ENCODE data around the gene PROZ. TPM values are rescaled to one million over a fixed set of nuclear protein-coding genes. Genes with fewer than 3 reads are reported as not detected.

Gene PROZ
- total and polyA plus RNA-seq, 3 experiments from 2014 or later: not detected

DNA sequence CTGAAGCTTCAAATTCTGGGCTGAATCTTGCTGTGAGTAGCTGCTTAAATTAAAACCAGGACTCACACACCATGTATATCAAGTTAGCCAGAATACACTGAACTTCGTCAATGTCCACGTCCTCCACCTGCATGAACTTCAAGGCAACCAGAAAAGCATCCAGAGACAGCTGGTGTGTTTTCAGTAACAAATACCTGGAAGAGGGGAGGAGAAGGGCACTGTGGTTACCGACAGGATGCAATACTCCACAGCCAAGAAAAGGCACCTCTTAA is 20.4 kb downstream of the PROZ start:
- Histone ChIP-seq H3K27ac (ENCODE audit: low read depth, low read length) (no peak overlapping the region), H3K4me1 (ENCODE audit: insufficient read depth, low read length) (peaks cover 60% of the 10 kb centered on the region), H3K27me3 (ENCODE audit: insufficient read depth, low read length, poor library complexity, severe bottlenecking) (no peaks in the 10 kb centered on the region), H3K9me3 (ENCODE audit: low read length) (no peaks in the 10 kb centered on the region), H3K36me3 (ENCODE audit: insufficient read depth, low read length) (peaks cover 44% of the 10 kb centered on the region), H3K4me3 (ENCODE audit: low read length) (no peak overlapping the region)
- ChIA-PET POLR2A (no interaction called here), CTCF (no interaction called here)
- H3K27ac Mint-ChIP-seq: peak overlapping the region in 3 of 8 donors; percentile 73 to 90 (median 83)
- H3K27me3 Mint-ChIP-seq: no peaks in the 10 kb centered on the region
- no peak for DNase-seq
- peaks cover 26 to 75% (median 34%) of the 10 kb centered on the region in 3 donors for H3K36me3 Mint-ChIP-seq
- peak overlapping the region in 1 of 7 donors; percentile 80 for H3K4me3 Mint-ChIP-seq
- peaks cover 74 to 82% (median 79%) of the 10 kb centered on the region in 3 donors for H3K4me1 Mint-ChIP-seq
- peaks cover 3 to 8% (median 5%) of the 10 kb centered on the region in 5 donors for H3K9me3 Mint-ChIP-seq

DNA sequence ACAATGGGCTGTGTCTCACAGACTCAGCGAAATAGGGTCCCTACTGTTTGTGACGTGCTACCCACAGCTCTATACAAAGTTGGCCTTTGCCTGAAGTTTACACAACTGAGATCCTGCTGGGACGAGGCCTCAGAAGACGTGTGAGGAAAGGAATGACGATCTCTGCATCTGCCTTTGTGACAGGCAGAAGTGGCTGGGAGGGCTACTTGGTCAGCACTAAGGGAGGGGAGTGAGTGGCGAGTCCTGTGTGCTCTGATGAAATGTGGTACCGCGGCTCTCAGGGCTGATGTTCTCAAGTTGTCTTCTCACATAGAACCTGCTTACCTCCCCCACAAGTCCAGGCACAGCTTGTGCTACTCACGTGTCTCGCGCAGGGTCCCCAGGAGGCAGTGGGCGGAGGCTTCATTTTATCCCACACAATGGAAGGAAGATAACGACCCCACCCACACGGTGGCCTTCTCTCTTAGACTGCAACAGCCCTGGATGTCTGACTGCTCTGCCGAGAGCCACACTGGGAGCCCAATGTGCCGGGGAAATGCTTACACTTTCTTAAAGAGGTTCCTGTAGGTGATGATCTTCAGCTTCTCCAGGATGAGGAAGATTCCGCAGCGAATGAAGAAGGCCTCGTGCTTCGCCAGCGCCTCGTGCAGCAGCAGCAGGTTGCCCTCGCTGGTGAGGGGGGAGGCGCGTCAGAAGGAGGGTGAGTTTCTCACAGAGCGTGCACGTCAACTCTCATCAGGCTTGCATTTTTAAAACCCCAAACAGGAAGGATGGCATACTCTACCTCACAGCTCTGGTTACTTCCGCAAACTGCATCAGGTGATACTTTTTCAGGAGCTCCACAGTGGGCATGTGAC is 21.2 kb downstream of the PROZ start:
- ChIA-PET POLR2A (no interaction called here), CTCF (interaction anchor here (1.0 to 1.9 kb wide), 2 partner anchors 11 to 30 kb away, joined by 4 to 5 read pairs; partner anchors contain the start of gene CUL4A)
- Mint-ChIP-seq H3K27ac (peak overlapping the region; percentile 37 to 99 (median 96)), H3K36me3 (peaks cover 26 to 75% (median 32%) of the 10 kb centered on the region in 3 donors), H3K27me3 (no peaks in the 10 kb centered on the region), H3K4me3 (peak overlapping the region in 6 of 7 donors; percentile 12 to 79 (median 58)), H3K9me3 (peaks cover 3 to 8% (median 5%) of the 10 kb centered on the region in 5 donors), H3K4me1 (peaks cover 75 to 83% (median 81%) of the 10 kb centered on the region in 3 donors)
- Histone ChIP-seq H3K27me3 (ENCODE audit: insufficient read depth, low read length, poor library complexity, severe bottlenecking) (no peaks in the 10 kb centered on the region), H3K27ac (ENCODE audit: low read depth, low read length) (no peak overlapping the region), H3K36me3 (ENCODE audit: insufficient read depth, low read length) (peaks cover 44% of the 10 kb centered on the region), H3K4me1 (ENCODE audit: insufficient read depth, low read length) (peaks cover 68% of the 10 kb centered on the region), H3K4me3 (ENCODE audit: low read length) (no peak overlapping the region), H3K9me3 (ENCODE audit: low read length) (no peaks in the 10 kb centered on the region)
- DNase-seq: peak in 1 of 5 donors; percentile 52

DNA sequence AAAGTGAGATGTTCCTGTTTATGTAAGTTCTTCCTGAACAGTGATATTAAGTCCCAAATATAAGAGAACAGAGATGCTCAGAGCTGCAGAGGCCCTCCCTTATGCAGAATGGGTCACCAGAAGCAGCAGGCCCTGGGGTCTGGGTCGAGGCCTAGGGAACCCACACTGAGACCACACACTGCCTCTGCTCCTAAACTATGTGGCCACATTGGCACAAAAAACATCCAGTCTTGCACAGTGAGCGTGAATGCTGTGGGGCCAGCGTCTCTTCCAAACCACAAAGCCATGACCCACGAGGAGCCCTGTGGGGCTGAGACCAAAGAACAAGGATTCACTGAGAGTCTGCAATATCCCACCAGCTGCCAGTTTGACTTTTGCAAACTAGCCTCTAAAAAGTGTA is 23.6 kb downstream of the PROZ start:
- Histone ChIP-seq H3K27me3 (ENCODE audit: insufficient read depth, low read length, poor library complexity, severe bottlenecking) (no peaks in the 10 kb centered on the region), H3K36me3 (ENCODE audit: insufficient read depth, low read length) (peaks cover 44% of the 10 kb centered on the region), H3K4me3 (ENCODE audit: low read length) (no peak overlapping the region), H3K27ac (ENCODE audit: low read depth, low read length) (no peak overlapping the region), H3K4me1 (ENCODE audit: insufficient read depth, low read length) (peaks cover 76% of the 10 kb centered on the region), H3K9me3 (ENCODE audit: low read length) (no peaks in the 10 kb centered on the region)
- H3K27me3 Mint-ChIP-seq: no peaks in the 10 kb centered on the region
- CTCF ChIA-PET: no interaction called here
- POLR2A ChIA-PET: interaction anchor here (2.1 kb wide), 1 partner anchor 26 kb away, joined by 5 read pairs; the partner anchor contains the start of gene PCID2
- peaks cover 21 to 64% (median 27%) of the 10 kb centered on the region in 3 donors for H3K36me3 Mint-ChIP-seq
- DNase-seq: no peak
- H3K4me3 Mint-ChIP-seq: peak overlapping the region in 2 of 7 donors; percentile 44 to 65
- H3K9me3 Mint-ChIP-seq: peaks cover 0 to 4% (median 2%) of the 10 kb centered on the region in 5 donors
- H3K27ac Mint-ChIP-seq: peak overlapping the region; percentile 63 to 97 (median 95)
- peaks cover 78 to 86% (median 86%) of the 10 kb centered on the region in 3 donors for H3K4me1 Mint-ChIP-seq

- peaks cover 0 to 4% (median 2%) of the 10 kb centered on the region in 5 donors for H3K9me3 Mint-ChIP-seq
- Histone ChIP-seq H3K9me3 (ENCODE audit: low read length) (no peaks in the 10 kb centered on the region), H3K27ac (ENCODE audit: low read depth, low read length) (no peak overlapping the region), H3K4me3 (ENCODE audit: low read length) (no peak overlapping the region), H3K36me3 (ENCODE audit: insufficient read depth, low read length) (peaks cover 35% of the 10 kb centered on the region), H3K4me1 (ENCODE audit: insufficient read depth, low read length) (peaks cover 62% of the 10 kb centered on the region), H3K27me3 (ENCODE audit: insufficient read depth, low read length, poor library complexity, severe bottlenecking) (no peaks in the 10 kb centered on the region)
- peak overlapping the region; percentile 65 to 97 (median 84) for H3K27ac Mint-ChIP-seq
- ChIA-PET POLR2A (interaction anchor here (0.7 to 2.1 kb wide), 2 partner anchors 25 to 81 kb away, joined by 4 to 5 read pairs; partner anchors contain the start of gene PCID2), CTCF (interaction anchor here (1.7 kb wide), 1 partner anchor 117 kb away, joined by 3 read pairs; no protein-coding TSS in a partner anchor)
- DNase-seq: no peak
- H3K4me3 Mint-ChIP-seq: peak overlapping the region; percentile 38 to 77 (median 67)
- peaks cover 80 to 92% (median 87%) of the 10 kb centered on the region in 3 donors for H3K4me1 Mint-ChIP-seq
- H3K27me3 Mint-ChIP-seq: peaks cover 0 to 2% of the 10 kb centered on the region in 2 donors
- H3K36me3 Mint-ChIP-seq: peaks cover 11 to 67% (median 29%) of the 10 kb centered on the region in 3 donors
These were observed 25.1 kb downstream of the PROZ start for GRCh38 chr13:113183450-113184129.

- peaks cover 0 to 2% (median 1%) of the 10 kb centered on the region in 5 donors for H3K9me3 Mint-ChIP-seq
- ChIA-PET POLR2A (interaction anchor here (1.8 kb wide), 1 partner anchor 24 kb away, joined by 16 read pairs; the partner anchor contains the start of genes CUL4A and PCID2), CTCF (interaction anchor here (0.9 kb wide), 1 partner anchor 25 kb away, joined by 3 read pairs; no protein-coding TSS in a partner anchor)
- H3K27me3 ChIP-seq (ENCODE audit: insufficient read depth, low read length, poor library complexity, severe bottlenecking): no peaks in the 10 kb centered on the region
- H3K36me3 Mint-ChIP-seq: peaks cover 7 to 65% (median 33%) of the 10 kb centered on the region in 3 donors
- peaks cover 0 to 2% of the 10 kb centered on the region in 2 donors for H3K27me3 Mint-ChIP-seq
- H3K27ac Mint-ChIP-seq: peak overlapping the region; percentile 87 to 98 (median 94)
- peaks cover 49% of the 10 kb centered on the region for H3K4me1 ChIP-seq (ENCODE audit: insufficient read depth, low read length)
- DNase-seq: peak in 4 of 5 donors; percentile 40 to 67 (median 45)
- H3K9me3 ChIP-seq (ENCODE audit: low read length): no peaks in the 10 kb centered on the region
- H3K36me3 ChIP-seq (ENCODE audit: insufficient read depth, low read length): peaks cover 23% of the 10 kb centered on the region
- peak overlapping the region; percentile 84 to 90 (median 87) for H3K4me3 Mint-ChIP-seq
- peaks cover 74 to 90% (median 76%) of the 10 kb centered on the region in 3 donors for H3K4me1 Mint-ChIP-seq
- no peak overlapping the region for H3K27ac ChIP-seq (ENCODE audit: low read depth, low read length)
- H3K4me3 ChIP-seq (ENCODE audit: low read length): peak overlapping the region; percentile 16
These were observed 26.4 kb downstream of the PROZ start for GRCh38 chr13:113184568-113185440.

- peak in 1 of 5 donors; percentile 37 for DNase-seq
- H3K27me3 Mint-ChIP-seq: peaks cover 0 to 2% of the 10 kb centered on the region in 2 donors
- H3K9me3 Mint-ChIP-seq: no peaks in the 10 kb centered on the region
- Histone ChIP-seq H3K4me1 (ENCODE audit: insufficient read depth, low read length) (peaks cover 39% of the 10 kb centered on the region), H3K27me3 (ENCODE audit: insufficient read depth, low read length, poor library complexity, severe bottlenecking) (no peaks in the 10 kb centered on the region), H3K27ac (ENCODE audit: low read depth, low read length) (no peak overlapping the region), H3K36me3 (ENCODE audit: insufficient read depth, low read length) (peaks cover 19% of the 10 kb centered on the region), H3K4me3 (ENCODE audit: low read length) (no peak overlapping the region), H3K9me3 (ENCODE audit: low read length) (no peaks in the 10 kb centered on the region)
- peaks cover 61 to 75% (median 62%) of the 10 kb centered on the region in 3 donors for H3K4me1 Mint-ChIP-seq
- POLR2A ChIA-PET: interaction anchor here (1.8 kb wide), 1 partner anchor 23 kb away, joined by 16 read pairs; the partner anchor contains the start of genes CUL4A and PCID2
- H3K27ac Mint-ChIP-seq: peak overlapping the region; percentile 89 to 98 (median 92)
- CTCF ChIA-PET: interaction anchor here (0.7 to 1.0 kb wide), 3 partner anchors 12 to 100 kb away, joined by 3 read pairs; no protein-coding TSS in a partner anchor
- peak overlapping the region; percentile 51 to 86 (median 79) for H3K4me3 Mint-ChIP-seq
- peaks cover 3 to 64% (median 28%) of the 10 kb centered on the region in 3 donors for H3K36me3 Mint-ChIP-seq
These were observed 27.8 kb downstream of the PROZ start for GRCh38 chr13:113186061-113186900.

Measured in CD8-positive, alpha-beta memory T cell (primary cell).